GM19238 (cell line): ENCODE results near the gene KNCN.

Source experiments
- DNase-seq: peaks from one replicate; pipeline ENCODE4 v3.0.0; 2011; ENCODE audit warnings: low spot score; ENCODE audit not compliant: insufficient read length

Gene KNCN

DNA sequence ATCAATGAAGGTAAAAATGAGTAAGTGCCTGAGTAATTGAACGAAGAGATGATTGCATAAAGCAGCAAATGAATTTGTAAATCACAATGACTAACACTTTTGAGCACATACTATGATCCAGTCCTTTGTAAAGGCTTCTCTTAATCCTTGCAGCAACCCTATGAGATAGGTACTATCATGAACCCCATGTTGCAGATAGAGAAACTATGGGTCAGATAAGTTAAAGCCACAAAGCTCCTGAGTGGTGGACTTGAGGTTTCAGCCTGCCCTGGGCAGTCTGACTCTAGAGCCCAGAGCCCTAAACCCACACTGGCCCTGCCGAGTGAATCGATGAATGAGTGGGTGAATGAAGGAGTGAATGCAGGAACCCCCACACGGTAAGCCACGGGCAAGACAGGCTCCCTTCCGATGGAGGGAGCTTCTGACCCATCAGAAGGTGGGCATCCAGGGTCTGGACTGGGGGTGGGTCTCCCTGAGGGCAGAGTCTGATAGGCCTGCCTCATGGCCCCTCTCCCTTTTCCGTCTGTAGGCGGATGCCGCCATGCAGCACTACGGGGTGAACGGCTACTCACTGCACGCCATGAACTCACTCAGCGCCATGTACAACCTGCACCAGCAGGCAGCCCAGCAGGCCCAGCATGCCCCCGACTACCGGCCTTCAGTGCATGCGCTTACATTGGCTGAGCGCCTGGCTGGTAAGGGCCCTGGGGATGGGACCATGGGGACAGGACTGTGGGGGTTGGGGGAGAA is 44.8 kb downstream of the KNCN start:
- DNase-seq: no peak

DNA sequence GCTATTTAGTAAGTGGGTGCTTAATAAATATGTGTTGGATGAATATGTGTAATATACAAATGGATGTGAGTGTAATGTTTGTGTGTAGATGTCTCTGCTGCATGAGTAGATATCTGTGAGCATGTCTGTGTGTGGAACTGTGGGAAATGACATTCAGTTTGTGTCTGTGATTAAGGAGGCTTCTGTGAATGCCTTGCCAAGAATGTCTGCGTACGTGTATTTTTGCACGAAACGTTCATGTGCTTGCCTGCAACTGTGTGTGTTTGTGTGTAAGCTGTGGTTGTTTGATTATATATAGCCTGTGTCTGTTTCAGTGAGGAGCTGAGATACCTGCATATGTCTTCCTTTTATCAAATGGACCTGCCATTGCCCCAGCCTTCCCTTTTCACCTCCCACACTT is 48.0 kb downstream of the KNCN start:
- no peak for DNase-seq

DNA sequence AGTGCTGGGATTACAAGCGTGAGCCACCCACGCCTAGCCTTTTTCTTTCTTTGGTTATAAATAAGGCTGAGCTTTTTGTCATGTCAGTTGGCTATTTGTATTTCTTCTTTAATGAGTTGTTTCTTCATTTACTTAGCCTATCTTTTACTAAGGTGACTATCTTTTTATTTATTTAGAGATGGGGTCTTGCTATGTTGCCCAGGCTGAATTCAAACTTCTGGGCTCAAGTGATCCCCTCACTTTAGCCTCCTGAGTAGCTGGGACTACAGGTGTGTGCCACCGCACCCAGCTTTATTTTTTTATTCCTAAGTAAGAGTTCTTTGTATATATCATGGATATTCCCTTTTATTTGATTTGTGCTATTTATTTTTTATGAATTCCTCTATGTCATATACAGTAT is 49.9 kb downstream of the KNCN start:
- no peak for DNase-seq

DNA sequence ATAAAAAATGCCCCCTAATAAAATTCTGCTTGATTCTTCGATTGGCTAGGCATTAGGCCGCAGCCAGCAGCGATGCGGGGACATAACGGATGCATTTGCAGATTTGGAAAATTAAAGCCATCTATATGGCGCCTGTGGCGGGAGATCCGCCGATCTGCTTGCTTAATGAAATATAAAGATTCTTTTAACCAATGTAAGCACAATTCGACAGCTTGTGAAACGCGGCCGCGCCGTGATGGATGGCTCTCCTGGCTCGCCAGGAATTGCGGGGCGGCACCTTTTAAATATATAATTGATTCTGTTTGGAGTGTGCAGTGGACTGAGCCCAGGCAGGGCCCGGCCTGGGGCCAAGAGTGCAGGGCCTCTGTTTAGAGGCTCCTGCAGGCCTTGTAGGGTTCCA is 53.8 kb downstream of the KNCN start:
- no peak for DNase-seq

DNA sequence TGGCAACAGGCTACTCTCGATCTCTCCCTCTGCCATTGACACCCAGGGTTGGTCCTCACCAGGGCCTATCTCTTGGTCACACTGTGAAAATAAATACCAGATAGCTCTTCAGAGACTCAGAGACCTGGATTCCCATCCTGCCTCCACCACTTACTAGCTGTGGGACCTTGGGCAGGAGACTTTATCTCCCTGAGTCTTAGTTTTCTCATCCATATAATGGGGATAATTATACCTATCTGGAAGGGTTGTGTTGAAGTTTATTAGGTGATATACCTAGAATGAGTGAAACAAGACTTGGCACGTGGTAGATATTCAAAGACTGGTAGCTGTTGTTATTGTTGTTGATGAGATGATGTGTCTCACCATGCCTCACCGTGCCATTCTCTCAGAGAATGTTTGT is 54.4 kb downstream of the KNCN start:
- no peak for DNase-seq

DNA sequence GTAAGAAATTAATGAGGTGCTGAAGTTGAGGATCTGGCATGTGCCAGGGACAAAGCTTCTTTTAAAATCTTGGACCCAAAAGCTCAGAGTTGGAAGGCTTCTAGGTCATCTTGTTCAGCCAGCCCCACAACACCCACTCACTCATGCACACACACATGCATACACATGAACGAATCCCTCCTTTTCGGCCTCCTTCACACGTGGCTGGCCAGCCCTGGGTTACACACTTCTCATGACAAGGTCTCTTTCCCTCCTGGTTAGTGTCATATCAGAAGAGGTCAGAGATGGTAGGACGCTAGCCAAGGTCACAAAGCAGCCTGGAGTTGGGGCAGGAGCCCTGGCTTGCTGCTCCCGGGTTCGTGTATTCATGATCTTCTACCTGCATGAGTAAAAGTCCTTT is 54.9 kb downstream of the KNCN start:
- DNase-seq: no peak

DNA sequence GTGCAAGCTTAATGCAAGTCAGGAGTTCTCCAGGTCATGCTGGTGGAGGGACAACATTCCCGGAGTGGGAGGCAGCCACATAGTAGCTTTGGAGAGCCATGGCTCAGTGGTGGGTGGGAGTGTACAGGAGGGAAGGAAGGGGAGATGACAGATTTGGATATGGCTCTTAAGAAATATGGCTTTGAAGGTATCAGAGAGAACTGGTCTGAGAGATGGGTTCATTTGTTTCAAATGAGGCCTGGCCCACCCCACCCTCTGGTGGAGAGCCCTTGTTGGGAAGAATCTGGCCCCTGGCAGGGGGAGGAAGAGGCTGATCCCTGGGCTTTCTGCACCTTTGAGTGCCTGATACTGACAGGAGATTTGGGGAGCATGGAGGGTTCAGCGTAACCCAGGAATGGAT is 55.7 kb downstream of the KNCN start:
- no peak for DNase-seq
